ENCODE data around the gene SLC6A18.

Gene SLC6A18

DNA sequence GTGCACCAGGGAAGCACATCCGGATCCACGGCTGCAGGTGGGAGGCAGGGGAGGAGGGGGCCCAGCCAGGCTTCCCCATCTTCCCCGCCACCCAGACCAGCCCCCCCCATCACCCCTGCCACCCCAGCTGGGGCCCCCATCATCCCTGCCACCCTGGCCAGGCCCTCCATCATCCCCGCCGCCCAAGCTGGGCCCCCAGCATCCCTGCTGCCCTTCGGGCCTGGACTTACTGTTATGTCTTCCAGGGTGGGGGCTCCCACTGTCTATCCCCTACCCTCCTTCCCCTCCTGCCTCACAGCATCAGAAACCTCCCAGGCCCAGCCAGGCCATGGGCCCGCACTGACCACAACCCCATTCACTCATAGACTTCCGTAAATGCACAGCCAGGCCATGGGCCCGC is 27.5 kb downstream of the SLC6A18 start:
- TF ChIP-seq, protein P1, sequence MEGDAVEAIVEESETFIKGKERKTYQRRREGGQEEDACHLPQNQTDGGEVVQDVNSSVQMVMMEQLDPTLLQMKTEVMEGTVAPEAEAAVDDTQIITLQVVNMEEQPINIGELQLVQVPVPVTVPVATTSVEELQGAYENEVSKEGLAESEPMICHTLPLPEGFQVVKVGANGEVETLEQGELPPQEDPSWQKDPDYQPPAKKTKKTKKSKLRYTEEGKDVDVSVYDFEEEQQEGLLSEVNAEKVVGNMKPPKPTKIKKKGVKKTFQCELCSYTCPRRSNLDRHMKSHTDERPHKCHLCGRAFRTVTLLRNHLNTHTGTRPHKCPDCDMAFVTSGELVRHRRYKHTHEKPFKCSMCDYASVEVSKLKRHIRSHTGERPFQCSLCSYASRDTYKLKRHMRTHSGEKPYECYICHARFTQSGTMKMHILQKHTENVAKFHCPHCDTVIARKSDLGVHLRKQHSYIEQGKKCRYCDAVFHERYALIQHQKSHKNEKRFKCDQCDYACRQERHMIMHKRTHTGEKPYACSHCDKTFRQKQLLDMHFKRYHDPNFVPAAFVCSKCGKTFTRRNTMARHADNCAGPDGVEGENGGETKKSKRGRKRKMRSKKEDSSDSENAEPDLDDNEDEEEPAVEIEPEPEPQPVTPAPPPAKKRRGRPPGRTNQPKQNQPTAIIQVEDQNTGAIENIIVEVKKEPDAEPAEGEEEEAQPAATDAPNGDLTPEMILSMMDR (IDR thresholded peaks at IDR 0.05; ENCODE audit: insufficient read depth, missing control alignments): no peak
- no peak for DNase-seq (ENCODE audit: insufficient read length, low spot score)
- FAIRE-seq: no peak

DNA sequence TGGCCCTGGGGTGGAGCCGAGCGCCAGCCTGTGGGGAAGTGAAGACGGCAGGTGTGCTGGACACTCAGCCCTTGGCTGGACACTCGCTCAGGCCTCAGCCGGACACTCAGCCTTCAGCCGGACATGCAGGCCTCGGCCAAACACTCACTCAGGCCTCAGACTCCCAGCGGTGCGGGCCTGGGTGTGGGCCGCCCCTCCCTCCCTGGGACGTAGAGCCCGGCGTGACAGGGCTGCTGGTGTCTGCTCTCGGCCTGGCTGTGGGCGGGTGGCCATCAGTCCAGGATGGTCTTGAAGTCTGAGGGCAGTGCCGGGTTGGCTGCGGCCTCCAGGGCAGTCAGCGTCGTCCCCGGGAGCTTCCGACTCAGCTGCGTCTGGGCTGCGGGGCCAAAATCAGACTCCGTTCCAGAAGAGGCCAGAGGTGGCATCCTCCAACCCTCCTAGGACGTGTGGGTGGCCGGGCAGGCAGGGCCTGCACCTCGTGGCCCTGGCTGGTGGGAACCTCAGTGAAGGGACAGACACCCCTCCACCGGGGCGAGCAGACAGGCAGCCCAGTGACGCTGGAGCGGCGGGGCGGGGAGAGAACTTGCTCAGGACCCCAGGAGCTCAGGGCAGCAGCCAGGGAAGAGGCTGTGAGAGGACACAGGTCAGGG is 28.4 kb downstream of the SLC6A18 start:
- no peak for DNase-seq (ENCODE audit: insufficient read length, low spot score)
- no peak for FAIRE-seq
- TF ChIP-seq, protein P1 (IDR thresholded peaks at IDR 0.05; ENCODE audit: insufficient read depth, missing control alignments): no peak

DNA sequence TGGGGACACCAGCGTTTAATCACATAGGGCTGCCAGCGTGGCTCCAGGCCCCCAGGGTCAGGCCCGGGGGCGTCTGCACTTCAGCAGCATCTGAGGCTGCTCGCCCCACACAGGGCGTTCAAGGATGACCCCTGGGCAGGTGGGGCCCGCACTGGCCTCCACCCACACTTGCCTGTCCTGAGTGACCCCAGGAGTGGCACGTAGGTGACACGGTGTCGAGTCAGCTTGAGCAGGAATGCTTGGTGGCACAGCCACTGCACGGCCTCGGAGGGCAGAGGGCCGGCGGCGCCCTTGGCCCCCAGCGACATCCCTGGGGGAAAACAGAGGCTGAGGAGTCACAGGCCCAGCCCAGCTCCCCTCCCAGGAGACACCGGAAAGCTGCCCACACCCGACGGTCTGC is 29.0 kb downstream of the SLC6A18 start:
- DNase-seq (ENCODE audit: insufficient read length, low spot score): no peak
- TF ChIP-seq, protein P1 (IDR thresholded peaks at IDR 0.05; ENCODE audit: insufficient read depth, missing control alignments): no peak
- FAIRE-seq: no peak

DNA sequence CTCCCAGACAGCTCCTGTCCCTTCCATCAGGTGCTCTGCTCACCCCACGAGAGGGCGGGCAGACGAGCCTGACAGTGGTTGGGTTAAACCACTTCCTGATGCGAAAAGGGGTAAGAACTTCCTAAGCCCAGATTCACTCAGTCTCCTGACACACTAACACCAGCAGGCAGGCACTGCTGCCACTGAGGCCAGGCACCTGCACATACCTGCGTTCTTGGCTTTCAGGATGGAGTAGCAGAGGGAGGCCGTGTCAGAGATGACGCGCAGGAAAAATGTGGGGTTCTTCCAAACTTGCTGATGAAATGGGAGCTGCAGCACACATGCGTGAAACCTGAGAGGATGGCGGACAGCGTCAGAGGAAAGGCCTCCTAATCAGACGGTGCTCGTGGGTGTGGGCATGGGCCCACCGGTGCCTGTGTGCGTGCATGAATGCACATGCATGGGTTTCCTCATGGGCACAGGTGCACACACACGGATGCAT is 29.9 kb downstream of the SLC6A18 start:
- TF ChIP-seq, protein P1 (IDR thresholded peaks at IDR 0.05; ENCODE audit: insufficient read depth, missing control alignments): no peak
- DNase-seq (ENCODE audit: insufficient read length, low spot score) (no peak), FAIRE-seq (no peak)

GRCh38 chr5:1256776-1257175 is 31.6 kb downstream of the SLC6A18 start:
- TF ChIP-seq, protein P1 (IDR thresholded peaks at IDR 0.05; ENCODE audit: insufficient read depth, missing control alignments): no peak
- DNase-seq (ENCODE audit: insufficient read length, low spot score): no peak
- no peak for FAIRE-seq

DNA sequence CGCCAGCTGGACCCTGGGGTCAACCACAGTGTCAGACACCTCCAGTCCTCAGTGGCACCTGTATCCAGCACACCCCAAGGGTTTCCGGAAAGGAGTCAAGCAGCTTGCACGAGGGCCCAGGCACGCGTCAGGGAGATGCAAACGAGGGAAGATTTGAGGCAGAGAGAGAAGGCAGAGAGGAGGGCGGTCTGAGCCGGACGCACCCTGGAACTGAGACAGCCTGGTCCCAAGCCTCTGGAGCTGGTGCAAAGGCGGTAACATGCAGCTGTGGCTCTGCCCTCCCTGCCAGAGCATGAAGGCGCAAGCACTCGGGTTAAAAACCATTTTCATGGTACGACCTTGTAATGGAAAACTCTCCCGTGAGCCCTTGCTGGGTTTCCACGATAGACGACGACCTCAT is 32.2 kb downstream of the SLC6A18 start:
- TF ChIP-seq, protein P1 (IDR thresholded peaks at IDR 0.05; ENCODE audit: insufficient read depth, missing control alignments): no peak
- no peak for DNase-seq (ENCODE audit: insufficient read length, low spot score)
- FAIRE-seq: no peak

DNA sequence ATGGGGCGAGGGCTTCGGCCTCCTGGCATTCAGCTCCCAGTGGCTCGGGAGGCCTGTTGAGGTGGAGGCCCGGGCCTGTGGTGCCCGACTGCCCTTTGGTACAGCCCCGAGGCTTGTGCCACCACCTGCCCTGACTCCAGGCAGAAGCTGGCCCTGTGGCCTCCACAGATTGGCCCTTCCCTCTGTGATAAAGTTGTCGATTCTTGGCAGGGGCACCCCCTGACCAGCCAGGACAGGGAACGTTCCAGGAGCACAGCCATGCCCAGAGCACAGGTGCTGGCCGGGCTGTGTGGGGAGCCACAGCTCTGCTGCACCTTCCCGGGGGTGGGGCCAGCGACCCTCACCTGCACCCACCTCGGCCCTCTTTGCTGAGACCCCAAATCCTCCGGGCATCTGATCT is 32.7 kb downstream of the SLC6A18 start:
- TF ChIP-seq, protein P1 (IDR thresholded peaks at IDR 0.05; ENCODE audit: insufficient read depth, missing control alignments): no peak
- FAIRE-seq: no peak
- no peak for DNase-seq (ENCODE audit: insufficient read length, low spot score)
